Smooth muscle cell (in vitro differentiated cells): ENCODE results near the gene ALAD. TPM values are rescaled to one million over a fixed set of nuclear protein-coding genes. Genes with fewer than 3 reads are reported as not detected.
"Not testable (repeated sequence)": the region's sequence is repeated elsewhere in the genome, so short reads cannot be mapped to it uniquely, and the experiment has no call there.

Source experiments
- DNase-seq: peaks from one replicate; lab custom pipeline; 2025; ENCODE audit not compliant: unreplicated experiment; lab: John Stamatoyannopoulos, UW
- H2AFZ ChIP-seq: fragments of 200-600 bp; sonication (generic); 2 replicates; pipeline ENCODE4 v1.6.0; 2016; ENCODE audit warnings: antibody characterized with exemption, low read depth, mild to moderate bottlenecking
- H3F3A ChIP-seq: fragments of 200-600 bp; sonication (generic); 2 replicates; pipeline ENCODE4 v1.6.0; 2017; ENCODE audit warnings: antibody characterized with exemption, low read depth
- H3K27ac ChIP-seq: fragments of 200-600 bp; sonication (generic); 2 replicates; pipeline ENCODE4 v1.5.1; 2016; ENCODE audit warnings: low read depth, mild to moderate bottlenecking
- H3K27me3 ChIP-seq: fragments of 200-600 bp; sonication (generic); 2 replicates; pipeline ENCODE4 v1.6.1; 2016; ENCODE audit warnings: low read depth, mild to moderate bottlenecking
- H3K36me3 ChIP-seq: fragments of 200-600 bp; sonication (generic); 2 replicates; pipeline ENCODE4 v1.5.1; 2016; ENCODE audit warnings: low read depth
- H3K4me1 ChIP-seq: fragments of 200-600 bp; sonication (generic); 2 replicates; pipeline ENCODE4 v1.5.1; 2016; ENCODE audit warnings: low read depth
- H3K4me2 ChIP-seq: fragments of 200-600 bp; sonication (generic); 2 replicates; pipeline ENCODE4 v1.6.0; 2016; ENCODE audit warnings: mild to moderate bottlenecking
- H3K4me3 ChIP-seq: fragments of 200-600 bp; sonication (generic); 2 replicates; pipeline ENCODE4 v1.5.1; 2016; ENCODE audit warnings: mild to moderate bottlenecking
- H3K79me2 ChIP-seq: fragments of 200-600 bp; sonication (generic); 2 replicates; pipeline ENCODE4 v1.6.0; 2016; ENCODE audit warnings: low read depth, mild to moderate bottlenecking
- H3K9ac ChIP-seq: fragments of 200-600 bp; sonication (generic); 2 replicates; pipeline ENCODE4 v1.6.0; 2016; ENCODE audit warnings: low read depth
- H3K9me3 ChIP-seq: fragments of 200-600 bp; sonication (generic); replicated peaks from 2 replicates; pipeline ENCODE4 v1.5.1; 2016; ENCODE audit warnings: low read depth
- H4K20me1 ChIP-seq: fragments of 200-600 bp; sonication (generic); 2 replicates; pipeline ENCODE4 v1.6.0; 2016; ENCODE audit warnings: low read depth
- WGBS: methylation state at CpG from one replicate; pipeline ENCODE4 v1.1.7; 2016; ENCODE audit warnings: low lambda C conversion rate; 5-methylcytosine and 5-hydroxymethylcytosine counted together
- polyA plus RNA-seq: library from polyadenylated mRNA; unstranded; fragments of >200 nt; fragmentation: Nextera tagmentation; extraction: Ambion mirVana; gene quantifications from 2 replicates; pipeline ENCODE4 v1.2.1, GENCODE V29; 2016
- total RNA-seq: library from RNA; depleted of rRNA; stranded (reverse); fragments of >200 nt; gene quantifications from 2 replicates; pipeline ENCODE4 v1.2.3, GENCODE V29; 2014
- TF ChIP-seq, protein P1 (sequence below): fragments of 200-600 bp; sonication (generic); IDR thresholded peaks from 2 replicates; pipeline ENCODE4 v1.5.1; 2017; ENCODE audit warnings: borderline replicate concordance, mild to moderate bottlenecking, antibody characterized with exemption; ENCODE audit not compliant: insufficient read depth, poor library complexity, severe bottlenecking

The ALAD gene
- total and polyA plus RNA-seq, 2 experiments from 2014 or later = 7.1 to 15.4 TPM

DNA sequence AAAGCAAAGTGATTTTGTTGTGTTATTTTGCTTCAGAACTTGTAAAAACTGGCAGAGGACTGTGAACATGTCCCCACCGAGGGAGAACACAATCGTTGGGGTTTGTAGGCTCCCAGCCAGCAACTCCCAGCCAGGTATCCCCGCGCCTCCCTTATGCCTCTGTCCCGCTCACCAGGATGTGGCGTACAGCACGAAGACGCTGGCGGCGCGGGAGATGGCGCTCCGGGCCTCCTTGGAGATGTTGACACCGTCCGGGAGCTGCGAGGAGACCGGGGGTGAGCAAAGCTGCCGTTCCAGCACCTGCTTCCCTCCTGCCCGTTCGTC lies 8.8 kb upstream of the ALAD start:
- Histone ChIP-seq H3K79me2 (peaks cover 17% of the 10 kb centered on the region), H3K9me3 (no peaks in the 10 kb centered on the region), H3K27me3 (no peaks in the 10 kb centered on the region), H2AFZ (peak overlapping the region; percentile 90), H3F3A (peaks cover 19% of the 10 kb centered on the region), H3K4me1 (peaks cover 9% of the 10 kb centered on the region), H3K9ac (peak overlapping the region; percentile 97), H3K4me3 (peak overlapping the region; percentile 70), H3K27ac (peak overlapping the region; percentile 95), H3K36me3 (no peaks in the 10 kb centered on the region), H4K20me1 (no peaks in the 10 kb centered on the region), H3K4me2 (peak overlapping the region; percentile 90)
- TF ChIP-seq, protein P1, sequence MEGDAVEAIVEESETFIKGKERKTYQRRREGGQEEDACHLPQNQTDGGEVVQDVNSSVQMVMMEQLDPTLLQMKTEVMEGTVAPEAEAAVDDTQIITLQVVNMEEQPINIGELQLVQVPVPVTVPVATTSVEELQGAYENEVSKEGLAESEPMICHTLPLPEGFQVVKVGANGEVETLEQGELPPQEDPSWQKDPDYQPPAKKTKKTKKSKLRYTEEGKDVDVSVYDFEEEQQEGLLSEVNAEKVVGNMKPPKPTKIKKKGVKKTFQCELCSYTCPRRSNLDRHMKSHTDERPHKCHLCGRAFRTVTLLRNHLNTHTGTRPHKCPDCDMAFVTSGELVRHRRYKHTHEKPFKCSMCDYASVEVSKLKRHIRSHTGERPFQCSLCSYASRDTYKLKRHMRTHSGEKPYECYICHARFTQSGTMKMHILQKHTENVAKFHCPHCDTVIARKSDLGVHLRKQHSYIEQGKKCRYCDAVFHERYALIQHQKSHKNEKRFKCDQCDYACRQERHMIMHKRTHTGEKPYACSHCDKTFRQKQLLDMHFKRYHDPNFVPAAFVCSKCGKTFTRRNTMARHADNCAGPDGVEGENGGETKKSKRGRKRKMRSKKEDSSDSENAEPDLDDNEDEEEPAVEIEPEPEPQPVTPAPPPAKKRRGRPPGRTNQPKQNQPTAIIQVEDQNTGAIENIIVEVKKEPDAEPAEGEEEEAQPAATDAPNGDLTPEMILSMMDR = no peak
- 2% methylated on average over 20 of the region's 20 CpGs for WGBS
- no peak for DNase-seq

DNA sequence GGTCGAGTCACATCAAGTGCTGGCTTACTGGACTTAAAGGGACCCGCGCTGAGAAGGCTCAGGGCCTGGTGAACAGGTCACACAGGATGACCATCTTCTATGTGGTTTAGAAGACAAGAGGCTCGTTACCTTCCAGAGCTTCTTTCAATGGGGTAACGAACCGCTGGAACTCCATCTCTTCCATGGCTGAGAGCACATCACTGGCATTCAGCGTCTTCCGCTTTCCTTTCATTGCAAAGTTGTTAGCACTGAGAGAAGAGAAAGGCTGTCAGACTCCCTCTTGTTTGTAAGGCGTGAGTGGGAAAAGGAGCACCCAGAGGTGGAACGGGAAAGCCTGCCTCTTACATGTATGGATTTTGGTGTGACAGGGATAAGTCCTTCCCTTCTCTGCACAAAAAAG lies 8.4 kb upstream of the ALAD start:
- Histone ChIP-seq H3K4me1 (peaks cover 9% of the 10 kb centered on the region), H3K4me2 (peak overlapping the region; percentile 90), H3K4me3 (peak overlapping the region; percentile 70), H3K9ac (peak overlapping the region; percentile 97), H3K27me3 (no peaks in the 10 kb centered on the region), H3K9me3 (no peaks in the 10 kb centered on the region), H3K36me3 (no peaks in the 10 kb centered on the region), H3F3A (peaks cover 19% of the 10 kb centered on the region), H3K27ac (peak overlapping the region; percentile 95), H2AFZ (no peak overlapping the region), H4K20me1 (no peaks in the 10 kb centered on the region), H3K79me2 (peaks cover 17% of the 10 kb centered on the region)
- WGBS = 57% methylated on average over 10 of the region's 10 CpGs
- no peak for DNase-seq
- TF ChIP-seq, protein P1 = no peak

DNA sequence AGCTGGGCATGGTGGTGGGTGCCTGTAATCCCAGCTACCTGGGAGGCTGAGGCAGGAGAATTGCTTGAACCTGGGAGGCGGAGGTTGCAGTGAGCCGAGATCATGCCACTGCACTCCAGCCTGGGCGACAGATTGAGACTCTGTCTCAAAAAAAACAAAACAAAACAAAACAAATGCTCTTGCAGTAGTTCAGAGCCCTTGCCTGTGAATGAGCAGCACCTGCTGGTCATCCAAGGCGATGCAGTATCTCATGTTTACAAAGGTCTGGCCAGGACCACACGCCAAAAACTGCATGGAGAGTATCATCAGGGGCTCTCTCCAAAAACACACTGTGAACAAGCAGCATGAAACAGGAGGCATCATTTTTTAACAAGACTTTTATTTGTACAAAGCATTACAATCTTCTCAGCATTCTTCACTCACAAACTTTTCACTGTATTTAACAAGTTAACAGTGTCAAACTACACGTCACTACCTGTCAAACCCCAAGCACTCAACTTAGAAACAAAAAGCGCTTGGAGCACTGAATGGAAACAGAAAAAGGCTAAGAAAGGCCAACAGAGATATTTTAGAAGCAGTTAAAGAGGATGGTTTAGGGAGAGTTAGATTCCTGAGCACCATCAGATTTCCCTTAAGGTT lies 5.9 kb upstream of the ALAD start:
- not testable (repeated sequence) for H3K4me1 ChIP-seq
- peak overlapping the region; percentile 6 for H3K27ac ChIP-seq

DNA sequence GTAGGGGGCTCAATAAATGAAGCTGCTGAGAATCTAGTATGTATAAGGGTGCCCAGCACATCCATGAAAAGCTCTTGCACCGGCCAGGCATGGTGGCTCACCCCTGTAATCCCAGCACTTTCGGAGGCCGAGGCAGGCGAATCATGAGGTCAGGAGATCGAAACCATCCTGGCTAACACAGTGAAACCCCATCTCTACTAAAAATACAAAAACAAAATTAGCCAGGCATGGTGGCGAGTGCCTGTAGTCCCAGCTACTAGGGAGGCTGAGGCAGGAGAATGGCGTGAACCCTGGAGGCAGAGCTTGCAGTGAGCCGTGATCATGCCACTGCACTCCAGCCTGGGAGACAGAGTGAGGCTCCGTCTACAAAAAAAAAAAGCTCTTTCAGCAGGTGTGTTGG lies 5.3 kb upstream of the ALAD start:
- H3K4me3 ChIP-seq, H3F3A ChIP-seq, H3K9me3 ChIP-seq, H3K4me1 ChIP-seq, H2AFZ ChIP-seq, H3K36me3 ChIP-seq, DNase-seq, H4K20me1 ChIP-seq, H3K4me2 ChIP-seq, H3K9ac ChIP-seq, H3K27me3 ChIP-seq: not testable (repeated sequence)
- WGBS = 92% methylated on average over 9 of the region's 9 CpGs
- peak overlapping the region; percentile 6 for H3K27ac ChIP-seq
- peaks cover 17% of the 10 kb centered on the region for H3K79me2 ChIP-seq

More for the DNA sequence above, 5.9 kb upstream of the ALAD start:
- not testable (repeated sequence) for H3K36me3 ChIP-seq, H2AFZ ChIP-seq, H4K20me1 ChIP-seq, H3K4me3 ChIP-seq, H3K9ac ChIP-seq, H3K4me2 ChIP-seq, H3K27me3 ChIP-seq, DNase-seq, H3K9me3 ChIP-seq
- TF ChIP-seq, protein P1 = peak; percentile 62
- 61% methylated on average over 7 of the region's 7 CpGs for WGBS
- H3F3A ChIP-seq = peaks cover 12% of the 10 kb centered on the region
- peaks cover 17% of the 10 kb centered on the region for H3K79me2 ChIP-seq
